LoVo (cell line): ENCODE results near the gene RAB31.

ENCODE experiments used
- DNase-seq: peaks from one replicate; pipeline ENCODE4 v3.0.0-alpha.2; 2016; ENCODE audit warnings: low spot score

Gene RAB31

GRCh38 chr18:9694174-9694573, 13.9 kb upstream of the RAB31 start:
- DNase-seq = no peak

- DNase-seq = no peak
Measured at GRCh38 chr18:9694952-9695495, 13.1 kb upstream of the RAB31 start.

- no peak for DNase-seq
Measured at GRCh38 chr18:9695605-9696004, 12.5 kb upstream of the RAB31 start.

- no peak for DNase-seq
Measured at GRCh38 chr18:9696112-9696511, 12.0 kb upstream of the RAB31 start.

GRCh38 chr18:9696701-9697100, 11.4 kb upstream of the RAB31 start:
- no peak for DNase-seq

- DNase-seq = no peak
Measured at GRCh38 chr18:9697121-9697520, 11.0 kb upstream of the RAB31 start.

GRCh38 chr18:9698497-9698896, 9.6 kb upstream of the RAB31 start:
- DNase-seq = no peak

- DNase-seq = no peak
Measured at GRCh38 chr18:9700261-9700796, 7.8 kb upstream of the RAB31 start.

- no peak for DNase-seq
Measured at GRCh38 chr18:9701609-9702349, 6.3 kb upstream of the RAB31 start.

GRCh38 chr18:9704233-9705118, 3.6 kb upstream of the RAB31 start:
- DNase-seq = no peak

GRCh38 chr18:9705183-9705829, 2.8 kb upstream of the RAB31 start:
- DNase-seq = peak; percentile 42

- no peak for DNase-seq
Measured at GRCh38 chr18:9706081-9706935, 1.8 kb upstream of the RAB31 start.

GRCh38 chr18:9707381-9708056, 582 bp upstream of the RAB31 start:
- no peak for DNase-seq

- no peak for DNase-seq
Measured at GRCh38 chr18:9708434-9709303, 568 bp downstream of the RAB31 start.

- no peak for DNase-seq
Measured at GRCh38 chr18:9709304-9709877, 1.3 kb downstream of the RAB31 start.

- no peak for DNase-seq
Measured at GRCh38 chr18:9710037-9710436, 1.9 kb downstream of the RAB31 start.

GRCh38 chr18:9711361-9712129, 3.4 kb downstream of the RAB31 start:
- DNase-seq = no peak

GRCh38 chr18:9712130-9712577, 4.1 kb downstream of the RAB31 start:
- no peak for DNase-seq
